GM12864 (cell line): ENCODE results near the gene MARVELD1.

Source experiments
- DNase-seq: peaks from one replicate; pipeline ENCODE4 v3.0.0-alpha.2; 2011; ENCODE audit warnings: low read depth
- H3K4me3 ChIP-seq: 2 replicates; pipeline ENCODE4 v1.5.1; 2011; ENCODE audit warnings: mild to moderate bottlenecking, low read depth, low read length, control low read depth
- TF ChIP-seq, protein P1 (sequence below): IDR thresholded peaks from 2 replicates; pipeline ENCODE4 v1.5.1; 2011; ENCODE audit warnings: low read depth, mild to moderate bottlenecking, moderate library complexity, low read length, control low read depth, inconsistent platforms; ENCODE audit errors: missing control alignments

MARVELD1 gene

GRCh38 chr10:97717627-97718026, 4.1 kb downstream of the MARVELD1 start:
- no peak for DNase-seq
- TF ChIP-seq, protein P1, sequence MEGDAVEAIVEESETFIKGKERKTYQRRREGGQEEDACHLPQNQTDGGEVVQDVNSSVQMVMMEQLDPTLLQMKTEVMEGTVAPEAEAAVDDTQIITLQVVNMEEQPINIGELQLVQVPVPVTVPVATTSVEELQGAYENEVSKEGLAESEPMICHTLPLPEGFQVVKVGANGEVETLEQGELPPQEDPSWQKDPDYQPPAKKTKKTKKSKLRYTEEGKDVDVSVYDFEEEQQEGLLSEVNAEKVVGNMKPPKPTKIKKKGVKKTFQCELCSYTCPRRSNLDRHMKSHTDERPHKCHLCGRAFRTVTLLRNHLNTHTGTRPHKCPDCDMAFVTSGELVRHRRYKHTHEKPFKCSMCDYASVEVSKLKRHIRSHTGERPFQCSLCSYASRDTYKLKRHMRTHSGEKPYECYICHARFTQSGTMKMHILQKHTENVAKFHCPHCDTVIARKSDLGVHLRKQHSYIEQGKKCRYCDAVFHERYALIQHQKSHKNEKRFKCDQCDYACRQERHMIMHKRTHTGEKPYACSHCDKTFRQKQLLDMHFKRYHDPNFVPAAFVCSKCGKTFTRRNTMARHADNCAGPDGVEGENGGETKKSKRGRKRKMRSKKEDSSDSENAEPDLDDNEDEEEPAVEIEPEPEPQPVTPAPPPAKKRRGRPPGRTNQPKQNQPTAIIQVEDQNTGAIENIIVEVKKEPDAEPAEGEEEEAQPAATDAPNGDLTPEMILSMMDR = no peak
- no peak overlapping the region for H3K4me3 ChIP-seq

GRCh38 chr10:97718178-97718577, 4.6 kb downstream of the MARVELD1 start:
- no peak for DNase-seq
- no peak overlapping the region for H3K4me3 ChIP-seq
- TF ChIP-seq, protein P1 = no peak

GRCh38 chr10:97718659-97719142, 5.2 kb downstream of the MARVELD1 start:
- no peak overlapping the region for H3K4me3 ChIP-seq
- DNase-seq = no peak
- TF ChIP-seq, protein P1 = no peak

DNA sequence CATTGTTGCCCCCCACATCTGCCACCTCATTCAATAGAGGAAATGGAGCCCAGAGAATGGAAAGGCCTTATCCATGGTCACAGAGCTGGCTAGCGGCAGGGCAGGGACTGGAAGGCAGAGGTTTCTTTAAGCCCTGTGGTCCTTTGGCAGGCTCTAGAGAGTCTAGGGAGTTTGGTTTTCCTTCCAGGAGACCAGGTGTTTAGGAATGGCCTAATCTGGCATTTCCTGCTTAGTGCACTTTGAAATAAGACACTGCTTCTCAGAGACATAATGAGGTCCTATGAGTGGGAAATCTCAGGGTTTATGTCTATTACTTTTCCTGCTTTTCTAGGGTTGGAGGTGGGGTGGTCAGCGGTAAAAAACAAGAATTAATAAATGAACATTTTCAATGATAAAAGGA, 6.1 kb downstream of the MARVELD1 start:
- TF ChIP-seq, protein P1 = no peak
- no peak overlapping the region for H3K4me3 ChIP-seq
- DNase-seq = no peak

GRCh38 chr10:97721871-97722780, 8.6 kb downstream of the MARVELD1 start:
- TF ChIP-seq, protein P1 = no peak
- DNase-seq = no peak
- H3K4me3 ChIP-seq = no peak overlapping the region

DNA sequence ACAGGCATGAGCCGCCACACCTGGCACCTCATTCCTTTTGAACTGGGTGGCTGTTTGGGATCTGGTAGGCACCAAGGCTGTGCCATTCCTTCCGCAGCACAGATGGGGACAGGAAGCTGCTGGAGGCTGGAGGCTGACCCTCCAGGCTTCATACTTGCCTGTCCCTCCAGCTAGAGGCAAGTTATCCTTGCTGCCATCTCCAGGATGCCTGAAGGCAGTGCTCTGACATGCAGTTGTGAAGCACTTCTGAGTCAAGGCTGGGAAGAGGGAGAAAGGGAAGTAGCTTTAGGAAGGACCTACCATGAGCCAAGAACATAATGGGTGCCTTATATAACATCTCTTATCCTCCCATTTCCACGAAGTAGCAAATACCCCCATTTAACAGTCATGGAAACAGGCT, 9.5 kb downstream of the MARVELD1 start:
- no peak for DNase-seq
- no peak overlapping the region for H3K4me3 ChIP-seq
- TF ChIP-seq, protein P1 = no peak
